Hepatocyte (in vitro differentiated cells): ENCODE measurements around the gene PTGS1.

Source experiments
- CTCF ChIP-seq: fragments of 200-600 bp; sonication (generic); IDR thresholded peaks from 2 replicates; pipeline ENCODE4 v1.5.1; 2016; ENCODE audit warnings: antibody characterized with exemption, mild to moderate bottlenecking; ENCODE audit not compliant: poor library complexity
- EZH2 ChIP-seq: fragments of 200-600 bp; sonication (generic); IDR thresholded peaks from 2 replicates; pipeline ENCODE4 v1.6.1; 2016; ENCODE audit warnings: antibody characterized with exemption, mild to moderate bottlenecking, borderline replicate concordance
- EZH2phosphoT487 ChIP-seq: fragments of 200-600 bp; sonication (generic); IDR thresholded peaks from one replicate; pipeline ENCODE4 v1.6.1; 2018; ENCODE audit warnings: antibody characterized with exemption, mild to moderate bottlenecking, low read depth, moderate library complexity; ENCODE audit not compliant: unreplicated experiment, severe bottlenecking

DNA sequence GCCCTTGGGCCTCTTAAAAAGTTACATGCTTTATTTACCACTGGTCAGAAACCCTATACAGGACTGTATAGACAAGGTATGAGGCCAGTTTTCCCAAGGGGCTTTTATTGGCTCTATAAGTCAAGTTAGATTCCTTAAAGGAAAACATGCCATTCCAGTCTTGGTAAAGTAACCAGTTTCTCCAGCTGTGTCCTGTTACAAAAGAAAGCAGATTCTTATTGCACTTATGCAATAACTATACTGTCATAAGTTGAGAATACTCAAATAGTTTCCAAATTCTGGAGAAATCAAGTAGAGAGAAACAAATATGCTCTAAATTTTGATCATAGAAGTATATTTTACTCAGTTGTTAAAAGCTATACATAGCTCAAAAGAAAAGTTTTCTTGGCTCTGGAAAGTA, 47.2 kb downstream of the PTGS1 start:
- TF ChIP-seq CTCF = no peak
- no peak for TF ChIP-seq EZH2phosphoT487
- no peak for TF ChIP-seq EZH2
